GM18511 (cell line): ENCODE data around the gene C19orf33.
A peak's percentile ranks its signal among the peaks of the same experiment; 100 is the strongest.

Experiments used
- ATAC-seq: cut with Tn5 transposase; IDR thresholded peaks from one replicate; pipeline ENCODE4 v1.9.1; 2021; ENCODE audit warnings: mild to moderate bottlenecking, moderate library complexity; ENCODE audit not compliant: unreplicated experiment

The C19orf33 gene

DNA sequence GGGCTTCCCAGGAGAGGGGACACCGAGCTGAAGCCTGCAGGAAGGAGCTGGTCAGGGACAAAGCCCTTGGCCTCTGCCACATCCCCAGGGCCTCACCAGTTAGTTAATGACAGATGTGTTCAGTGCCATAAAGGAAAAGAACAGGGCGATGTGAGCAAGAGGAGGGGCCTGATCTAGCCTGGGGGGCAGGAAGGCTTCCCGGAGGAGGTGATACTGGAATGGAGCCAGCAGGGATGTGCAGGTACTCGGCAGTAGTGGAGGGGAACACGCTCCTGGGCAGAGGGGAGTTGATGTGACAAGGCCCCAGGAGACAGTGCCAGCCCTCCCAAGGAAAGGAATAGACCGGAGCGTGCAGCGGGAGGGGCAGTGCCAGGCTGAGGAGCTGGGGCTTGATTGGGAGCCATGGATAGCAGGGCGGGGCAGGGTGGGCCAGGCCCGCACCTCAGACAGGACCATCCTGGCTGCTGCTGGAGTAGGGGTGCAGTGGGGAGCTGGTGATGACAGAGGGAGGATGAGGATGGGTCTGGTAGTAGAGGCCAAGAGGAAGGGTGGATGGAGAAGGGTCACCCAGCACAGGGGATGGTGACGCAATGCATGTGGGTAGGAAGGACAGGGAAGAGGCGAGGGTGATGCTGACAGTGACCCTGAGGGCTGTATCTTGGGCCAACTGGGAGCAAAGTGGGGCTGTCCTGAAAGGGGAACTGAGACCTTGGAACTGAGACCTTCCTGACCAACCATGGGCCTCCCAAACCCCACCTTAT lies 4.1 kb downstream of the C19orf33 start:
- no peak for ATAC-seq

DNA sequence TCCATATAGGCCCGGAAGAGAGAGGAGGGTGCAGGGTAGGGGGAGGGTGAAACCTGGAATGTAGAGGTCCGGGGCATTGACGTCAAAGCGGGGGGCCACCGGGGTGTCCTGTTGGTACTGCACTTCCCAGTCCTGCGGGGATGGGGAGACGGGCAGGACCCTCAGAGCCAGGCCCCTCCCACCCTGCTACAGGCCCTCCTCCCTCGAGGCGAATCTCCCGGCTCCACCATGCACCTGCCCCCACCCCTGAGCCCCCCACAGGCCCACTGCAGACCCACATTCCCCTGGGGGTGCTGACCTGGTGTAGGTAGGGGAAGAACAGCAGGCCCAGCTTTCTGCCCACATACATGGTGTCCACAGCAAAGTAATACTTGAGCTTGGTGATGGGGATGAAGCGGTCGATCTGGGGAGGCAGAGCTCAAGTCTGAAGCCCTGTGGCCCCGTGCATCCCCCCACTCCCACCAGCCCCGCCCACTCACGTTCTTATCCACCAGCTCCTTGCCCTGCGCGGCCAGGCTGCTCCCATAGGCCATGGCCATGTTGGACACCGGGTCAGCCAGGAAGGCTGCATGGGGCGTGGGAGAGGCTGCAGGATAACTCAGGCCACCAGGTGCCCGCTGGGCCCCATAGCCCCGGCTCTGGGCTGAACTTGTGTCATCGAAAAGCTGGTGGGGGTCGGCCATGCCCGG lies 5.0 kb downstream of the C19orf33 start:
- no peak for ATAC-seq

DNA sequence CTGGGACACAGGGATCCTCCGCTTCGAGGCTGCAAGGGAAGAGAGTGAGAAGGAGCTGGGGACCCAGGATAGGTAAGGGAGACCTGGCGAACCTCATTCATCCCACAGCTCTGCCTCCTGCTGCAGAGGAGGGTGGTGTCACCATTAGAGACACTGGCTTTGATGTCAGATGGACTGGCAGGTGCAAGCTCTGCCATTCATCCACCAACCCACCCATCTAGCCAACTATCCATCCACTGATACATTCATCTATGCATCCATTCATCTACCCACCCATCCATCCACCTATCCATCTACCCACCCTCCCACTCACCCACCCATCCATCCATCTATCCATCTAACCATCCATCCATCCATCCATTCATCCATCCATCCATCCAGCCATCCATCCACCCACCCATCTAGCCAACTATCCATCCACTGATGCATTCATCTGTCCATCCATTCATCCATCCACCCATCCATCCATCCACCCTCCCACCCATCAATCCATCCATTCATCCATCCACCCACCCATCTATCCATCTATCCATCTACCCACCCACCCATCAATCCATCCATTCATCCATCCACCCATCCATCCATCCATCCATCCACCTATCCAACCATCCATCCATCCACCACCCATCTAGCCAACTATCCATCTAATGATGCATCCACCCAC lies 5.7 kb downstream of the C19orf33 start:
- ATAC-seq, result no peak

DNA sequence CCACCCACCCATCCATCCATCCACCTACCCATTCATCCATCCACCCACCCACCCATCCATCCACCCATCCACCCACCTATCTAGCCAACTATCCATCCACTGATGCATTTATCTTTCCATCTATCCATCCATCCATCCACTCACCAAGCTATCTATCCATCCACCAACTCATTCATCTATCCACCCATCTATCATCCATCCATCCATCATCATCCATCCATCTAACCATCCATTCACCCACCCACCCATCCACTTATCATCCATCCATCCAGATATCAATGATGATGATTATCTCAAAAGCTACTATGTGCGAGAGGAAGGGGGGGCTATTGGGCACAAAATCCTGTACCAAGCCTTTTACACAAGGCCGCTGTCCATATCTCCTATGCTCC lies 6.2 kb downstream of the C19orf33 start:
- ATAC-seq, result no peak

DNA sequence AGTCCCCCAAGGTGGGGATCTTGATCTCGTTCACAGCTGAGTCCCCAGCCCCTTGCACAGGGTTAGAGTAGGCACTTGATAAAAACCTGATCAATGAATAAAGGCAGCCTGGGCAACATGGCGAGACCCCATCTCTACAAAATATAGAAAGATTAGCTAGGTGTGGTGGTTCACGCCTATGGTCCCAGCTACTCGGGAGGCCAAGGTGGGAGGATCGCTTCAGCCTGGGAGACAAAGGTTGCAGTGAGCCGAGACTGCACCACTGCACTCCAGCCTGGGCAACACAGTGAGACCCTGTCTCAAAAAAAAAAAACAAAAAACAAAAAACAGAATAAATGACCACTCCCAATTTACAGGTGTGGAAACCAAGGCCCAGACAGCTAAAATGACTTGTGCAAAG lies 6.9 kb downstream of the C19orf33 start:
- ATAC-seq, result no peak

DNA sequence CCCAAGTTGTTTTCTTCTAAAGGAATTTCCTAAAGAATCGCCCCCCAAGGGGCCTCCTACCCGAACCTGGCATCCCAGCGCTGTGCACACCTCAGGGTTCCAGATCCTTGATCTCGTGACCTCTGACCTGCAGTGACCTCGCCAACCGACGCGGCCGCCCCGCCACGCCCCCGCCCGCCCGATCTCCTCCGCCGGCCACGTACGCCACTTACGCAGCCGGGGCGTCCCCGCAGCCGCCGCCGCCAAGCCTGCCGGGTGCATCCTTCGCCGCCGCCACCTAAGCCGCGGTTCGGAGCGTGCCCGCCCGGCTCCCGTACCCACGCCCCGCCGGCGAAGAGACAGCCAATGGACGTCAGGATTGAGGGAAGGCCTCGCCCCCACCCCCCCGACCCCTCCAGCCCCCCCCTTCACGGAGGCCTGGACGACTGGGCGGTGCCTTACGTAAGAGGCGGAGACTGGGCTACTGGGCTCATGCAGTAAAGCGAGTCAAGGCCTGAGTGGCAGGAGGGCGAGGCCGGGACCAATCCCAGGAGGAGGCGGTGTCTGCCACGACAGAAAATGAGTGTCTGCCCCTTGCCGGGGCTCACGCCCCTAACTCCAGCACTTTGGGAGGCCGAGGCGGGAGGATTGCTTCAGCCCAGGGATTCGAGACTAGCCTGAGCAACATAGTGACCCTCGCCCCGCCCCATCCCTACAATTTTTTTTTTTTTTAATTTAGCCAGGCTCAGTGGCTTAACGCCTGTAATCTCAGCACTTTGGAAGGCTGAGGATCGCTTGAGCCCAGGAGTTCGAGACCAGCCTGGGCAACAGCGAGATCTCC lies 11.8 kb downstream of the C19orf33 start, which contains the start of gene YIF1B:
TSS of gene YIF1B (minus strand) at position 291 of the 820 bp plus-strand sequence. CDS start at position 261, 30 bp downstream.
- peak; percentile 91 for ATAC-seq

DNA sequence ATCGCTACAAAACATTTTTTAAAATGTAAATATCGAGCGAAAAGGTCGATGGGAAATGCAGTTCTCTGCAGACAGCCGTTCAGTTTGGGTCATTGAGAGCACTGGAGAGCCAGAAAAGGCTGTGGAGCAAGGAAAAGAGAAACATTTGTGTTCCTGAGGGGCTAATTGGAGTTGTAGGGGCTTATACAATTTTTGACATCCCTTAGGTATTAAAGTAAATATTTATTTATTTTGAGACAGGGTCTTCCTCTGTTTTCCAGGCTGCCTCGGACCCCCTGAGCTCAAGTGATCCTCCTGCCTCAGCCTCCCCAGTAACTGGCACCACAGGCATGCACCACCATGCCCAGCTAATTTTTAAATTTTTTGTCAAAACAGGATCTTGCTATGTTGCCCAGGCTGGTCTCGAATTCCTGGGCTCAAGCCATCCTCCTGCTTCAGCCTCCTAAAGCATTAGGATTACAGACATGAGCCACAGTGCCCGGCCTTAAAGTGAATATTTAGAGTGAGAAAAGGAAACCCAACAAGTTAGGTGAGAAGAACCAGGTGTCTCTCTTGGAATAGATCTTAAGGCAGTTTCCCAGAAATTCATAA lies 12.5 kb downstream of the C19orf33 start:
- ATAC-seq, result no peak

DNA sequence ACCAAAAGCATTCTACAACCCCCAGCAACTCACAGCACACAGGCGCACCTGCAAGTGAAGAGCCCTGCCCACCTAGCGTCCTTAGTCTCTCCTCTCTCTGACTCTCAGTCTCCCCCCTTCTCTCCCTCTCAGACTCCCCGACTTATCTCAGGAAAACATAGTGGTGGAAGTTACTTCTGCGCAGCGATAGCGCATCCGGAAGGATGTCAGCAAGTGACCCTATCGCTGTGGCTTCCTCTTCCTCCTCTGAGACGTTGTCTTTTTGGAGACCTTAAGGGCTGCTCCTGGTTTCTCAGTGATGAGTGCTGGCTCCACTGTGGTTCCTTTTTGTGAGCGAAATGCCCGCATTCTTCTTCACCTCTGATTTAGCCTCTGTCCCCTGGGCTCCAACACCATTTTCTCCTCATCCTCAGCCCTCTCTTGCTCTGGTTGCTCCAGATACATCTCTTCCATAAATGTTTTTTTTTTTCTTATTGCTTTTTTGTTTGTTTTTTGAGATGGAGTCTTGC lies 13.1 kb downstream of the C19orf33 start:
- no peak for ATAC-seq

DNA sequence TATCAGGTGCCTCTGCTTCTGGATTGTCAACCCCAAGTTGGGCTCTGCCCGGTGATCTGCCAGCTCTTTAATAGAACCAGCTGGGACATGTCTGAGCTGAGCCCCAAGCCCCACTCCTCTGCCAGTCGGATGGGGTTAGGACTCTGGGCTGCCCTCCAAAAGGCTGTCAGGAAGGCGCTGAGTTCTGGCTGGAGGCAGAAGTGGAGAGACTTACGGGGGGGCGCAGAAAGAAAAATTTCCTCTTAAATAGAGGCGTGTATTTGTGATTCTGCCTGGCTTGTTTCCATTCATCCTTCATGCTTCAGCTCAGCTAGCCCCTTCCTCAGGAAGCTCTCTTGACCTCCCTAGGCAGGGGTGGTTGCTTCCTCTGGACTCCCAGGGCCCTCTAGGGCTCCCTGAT lies 14.6 kb downstream of the C19orf33 start:
- no peak for ATAC-seq

DNA sequence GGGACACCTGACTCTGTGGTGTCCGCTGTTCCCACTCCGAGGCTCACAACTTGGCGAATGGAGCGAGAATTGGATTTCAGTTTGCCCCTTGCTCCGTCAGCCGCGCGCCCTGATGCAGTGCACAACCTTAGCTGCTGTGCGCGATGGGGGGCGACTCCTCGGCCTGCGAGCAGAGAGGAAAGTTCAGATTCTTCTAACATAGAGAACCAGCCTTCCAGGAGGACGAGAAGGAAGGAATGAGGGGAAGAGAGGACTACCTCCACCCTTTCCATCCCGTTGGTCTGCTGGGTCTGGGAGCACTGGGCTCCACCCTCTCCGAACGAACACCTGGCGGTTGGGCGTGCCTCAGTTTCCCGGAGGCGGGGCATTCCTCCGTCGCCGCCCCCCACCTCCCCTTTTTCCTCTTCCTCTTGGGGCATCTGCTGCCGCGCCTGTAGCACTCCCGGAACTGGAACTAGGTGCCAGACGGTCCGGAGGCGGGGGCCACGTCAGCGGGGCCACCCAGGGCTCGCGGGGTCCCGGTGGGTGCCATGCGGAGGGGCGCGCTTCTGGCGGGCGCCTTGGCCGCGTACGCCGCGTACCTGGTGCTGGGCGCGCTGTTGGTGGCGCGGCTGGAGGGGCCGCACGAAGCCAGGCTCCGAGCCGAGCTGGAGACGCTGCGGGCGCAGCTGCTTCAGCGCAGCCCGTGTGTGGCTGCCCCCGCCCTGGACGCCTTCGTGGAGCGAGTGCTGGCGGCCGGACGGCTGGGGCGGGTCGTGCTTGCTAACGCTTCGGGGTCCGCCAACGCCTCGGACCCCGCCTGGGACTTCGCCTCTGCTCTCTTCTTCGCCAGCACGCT lies 15.6 kb downstream of the C19orf33 start, which contains the start of gene KCNK6:
TSS of gene KCNK6 (plus strand) at position 425 of the 838 bp plus-strand sequence. CDS start at position 531, 106 bp downstream.
- ATAC-seq, result no peak

DNA sequence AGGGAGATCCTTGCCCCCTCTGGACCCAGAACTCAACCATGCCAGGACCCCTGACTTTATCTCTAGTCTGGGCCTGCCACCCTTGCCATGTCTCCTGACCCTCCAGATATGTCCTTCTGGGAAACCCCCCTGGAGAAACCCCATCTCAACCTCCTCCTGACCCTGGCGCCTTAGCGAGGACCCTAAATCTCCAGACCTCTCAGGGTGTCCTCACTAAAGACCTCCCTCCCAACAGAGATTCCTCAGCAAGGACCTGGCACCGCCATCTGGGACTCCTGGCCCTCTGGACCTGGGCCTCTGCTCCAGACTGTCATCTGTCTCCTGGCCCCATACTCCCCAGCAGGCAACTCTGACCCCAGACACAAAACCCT lies 16.9 kb downstream of the C19orf33 start:
- no peak for ATAC-seq

DNA sequence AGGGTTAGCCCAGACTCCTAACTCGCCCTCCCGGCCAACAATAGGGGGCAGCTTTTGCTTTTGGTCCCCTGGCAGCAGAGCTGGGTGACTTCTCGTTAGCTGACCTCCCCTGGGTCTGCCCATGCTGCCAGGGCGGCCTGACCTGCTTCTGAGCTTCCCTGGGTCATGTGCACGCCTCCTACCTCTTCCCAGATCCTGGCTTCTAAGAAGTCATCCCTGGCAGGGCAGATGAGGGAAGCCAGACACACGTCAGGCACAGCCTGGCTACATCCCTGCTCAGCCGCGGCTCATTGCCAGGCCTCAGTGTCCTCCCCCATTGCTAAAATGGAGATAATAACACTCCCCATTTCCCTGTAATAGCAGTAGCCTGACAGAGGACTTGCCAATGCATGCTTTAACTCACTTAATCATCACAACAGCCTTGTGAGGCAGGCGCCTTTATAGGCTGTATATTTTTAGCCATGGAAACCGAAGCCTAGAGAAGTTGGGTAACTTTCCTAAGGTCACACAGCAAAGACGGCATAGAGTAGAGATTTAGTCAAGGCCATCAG lies 17.7 kb downstream of the C19orf33 start:
- no peak for ATAC-seq

DNA sequence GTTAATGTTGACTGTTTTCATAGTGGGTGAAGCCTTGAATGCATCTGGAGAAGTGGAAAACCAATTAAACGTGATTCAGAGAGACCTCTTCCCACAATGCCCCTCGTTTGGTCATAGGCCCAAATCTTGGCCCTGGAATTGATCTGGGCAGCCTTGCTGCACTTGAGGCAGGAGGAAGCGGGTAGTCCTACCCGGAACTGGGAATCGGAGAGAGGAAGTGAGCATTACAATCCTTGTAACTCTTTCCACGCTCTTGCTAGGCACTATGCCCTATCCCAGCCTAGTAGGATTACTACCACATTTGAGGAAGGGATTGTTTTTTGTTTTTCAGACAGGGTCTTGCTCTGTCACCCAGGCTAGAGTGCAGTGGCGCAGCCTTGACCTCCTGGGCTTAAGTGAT lies 19.2 kb downstream of the C19orf33 start:
- ATAC-seq, result no peak

DNA sequence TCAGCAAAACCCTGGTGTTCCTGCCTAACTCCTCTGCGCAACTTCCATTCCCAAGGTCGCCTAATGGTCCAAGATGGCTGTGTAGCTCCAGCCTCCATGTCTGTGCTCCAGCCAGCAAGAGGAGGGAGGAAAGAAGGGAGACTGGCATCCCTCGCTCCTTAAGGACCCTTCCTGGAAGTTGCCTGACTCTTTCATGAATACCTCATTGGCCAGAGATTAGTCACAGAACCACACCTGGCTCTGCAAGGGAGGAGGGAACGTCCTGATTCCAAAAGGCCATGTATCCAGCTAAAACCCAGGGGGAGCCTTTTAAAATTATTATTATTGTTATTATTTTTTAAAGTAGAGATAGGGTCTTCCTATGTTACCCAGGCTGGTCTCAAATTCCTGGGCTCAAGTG lies 20.4 kb downstream of the C19orf33 start:
- ATAC-seq, result no peak

DNA sequence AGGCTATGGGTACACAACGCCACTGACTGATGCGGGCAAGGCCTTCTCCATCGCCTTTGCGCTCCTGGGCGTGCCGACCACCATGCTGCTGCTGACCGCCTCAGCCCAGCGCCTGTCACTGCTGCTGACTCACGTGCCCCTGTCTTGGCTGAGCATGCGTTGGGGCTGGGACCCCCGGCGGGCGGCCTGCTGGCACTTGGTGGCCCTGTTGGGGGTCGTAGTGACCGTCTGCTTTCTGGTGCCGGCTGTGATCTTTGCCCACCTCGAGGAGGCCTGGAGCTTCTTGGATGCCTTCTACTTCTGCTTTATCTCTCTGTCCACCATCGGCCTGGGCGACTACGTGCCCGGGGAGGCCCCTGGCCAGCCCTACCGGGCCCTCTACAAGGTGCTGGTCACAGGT lies 22.5 kb downstream of the C19orf33 start:
- no peak for ATAC-seq

DNA sequence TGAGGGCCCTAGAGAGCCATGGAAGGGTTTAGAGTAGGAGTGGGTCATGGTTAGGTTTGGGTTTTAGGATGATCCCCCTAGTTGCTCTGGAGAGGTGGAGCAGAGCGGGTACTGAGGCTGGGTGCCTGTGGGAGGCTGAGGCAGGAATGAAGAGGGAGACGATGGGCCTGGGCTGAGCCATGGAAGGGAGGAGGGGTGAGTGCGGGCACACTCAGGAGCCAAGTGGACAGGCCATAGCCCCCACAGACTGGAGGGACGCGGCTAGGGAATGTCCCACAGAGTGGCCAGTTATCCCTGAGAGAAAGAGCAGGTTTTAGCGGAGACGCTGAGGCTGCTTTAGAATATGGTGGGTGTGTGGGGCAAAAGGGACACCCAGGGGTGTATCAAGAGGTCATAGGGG lies 25.6 kb downstream of the C19orf33 start:
- no peak for ATAC-seq

DNA sequence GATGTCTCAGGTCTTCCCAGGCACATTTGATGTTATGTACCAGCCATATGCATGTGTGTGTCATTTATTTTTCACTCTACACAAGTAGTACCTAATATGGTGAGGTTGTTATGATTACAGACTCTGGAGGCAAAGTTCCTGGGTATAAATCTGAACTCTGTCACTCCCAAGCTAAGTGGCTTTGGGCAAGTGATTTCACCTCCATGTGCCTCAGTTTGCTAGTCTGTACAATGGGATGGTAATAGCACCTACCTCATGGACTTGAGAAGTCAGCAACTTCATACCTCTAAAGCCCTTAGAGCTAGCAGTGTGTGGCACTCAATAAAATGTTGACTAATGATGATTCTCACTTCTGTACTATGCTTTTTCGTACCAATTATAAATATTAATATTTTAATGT lies 27.7 kb downstream of the C19orf33 start:
- ATAC-seq, result no peak

DNA sequence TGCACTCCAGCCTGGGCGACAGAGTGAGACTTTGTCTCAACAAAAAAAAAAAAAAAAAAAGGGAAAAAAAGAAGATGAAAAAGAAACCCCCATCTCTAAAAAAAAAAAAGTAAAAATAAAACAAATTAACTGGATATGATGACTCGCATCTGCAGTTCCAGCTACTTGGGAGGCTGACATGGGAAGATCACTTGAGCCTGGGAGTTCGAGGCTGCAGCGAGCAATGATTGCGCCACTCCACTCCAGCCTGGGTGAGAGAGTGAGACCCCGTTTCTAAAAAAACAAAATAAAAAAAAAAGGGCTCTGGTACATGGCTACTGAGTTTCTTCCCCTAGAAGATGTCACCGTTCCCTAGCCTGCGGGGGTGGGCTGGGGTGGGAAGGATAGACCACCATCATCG lies 29.2 kb downstream of the C19orf33 start:
- ATAC-seq, result no peak

DNA sequence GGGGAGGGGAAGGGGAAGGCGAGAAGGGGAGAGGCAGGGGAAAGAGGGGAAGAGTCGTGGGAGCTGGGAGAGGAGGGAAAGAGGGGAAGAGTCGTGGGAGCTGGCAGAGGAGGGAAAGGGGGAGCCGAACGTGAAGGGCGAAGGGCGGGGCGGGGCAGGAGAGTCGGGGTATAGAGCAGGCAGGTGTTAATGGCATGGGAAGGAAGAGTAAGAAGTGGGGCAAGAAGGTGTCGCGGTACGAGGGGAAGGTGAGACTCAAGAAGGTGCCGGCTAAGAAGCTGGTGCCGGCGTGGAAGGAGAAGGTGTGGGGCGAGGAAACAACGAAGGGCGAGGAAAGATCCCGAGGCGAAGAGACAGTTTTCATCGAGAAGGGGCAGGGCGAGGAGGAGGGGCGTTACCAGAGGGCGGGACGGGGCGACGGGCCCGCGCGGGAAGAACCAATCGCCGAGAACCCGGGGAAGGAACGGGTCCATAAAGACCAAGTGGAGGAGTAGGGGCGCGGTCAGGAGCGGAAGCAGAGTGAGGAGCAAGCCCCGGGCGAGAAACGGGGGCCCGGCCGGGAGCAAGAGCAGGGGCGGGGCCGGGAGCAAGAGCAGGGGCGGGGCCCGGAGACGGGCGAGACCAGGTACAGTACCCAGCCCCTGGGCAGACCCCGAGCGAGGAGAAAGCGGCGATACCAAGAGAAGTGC lies 32.0 kb downstream of the C19orf33 start:
- ATAC-seq, result peak; percentile 74
